Gastrocnemius medialis (tissue), 4 donors: Measurements from ENCODE around the gene MAP10.

Experiments used
- CTCF ChIP-seq, 5 experiments: fragments of 450-650 bp in 3 of 5; fragments of 200-600 bp in 2 of 5; sonication (generic) in 2 of 5; IDR thresholded peaks in 4 of 5; conservative IDR thresholded peaks in 1 of 5; 1 replicate in 4 of 5; 2 replicates in 1 of 5; pipeline ENCODE4 v1.5.1; 2016 to 2019; ENCODE audit warnings: antibody characterized with exemption in 5 of 5, mild to moderate bottlenecking in 3 of 5, moderate library complexity in 3 of 5
- POLR2A ChIP-seq, 2 donors: fragments of 450-650 bp; IDR thresholded peaks; one replicate each; pipeline ENCODE4 v1.6.1; 2017; ENCODE audit warnings: antibody characterized with exemption in 2 of 2, mild to moderate bottlenecking in 2 of 2, moderate library complexity in 2 of 2

- TF ChIP-seq CTCF (IDR thresholded peaks at IDR 0.05 in 4 of 5, conservative IDR thresholded peaks at IDR 0.05 in 1 of 5) (no peak), POLR2A (IDR thresholded peaks at IDR 0.05) (peak; percentile 23 to 34)
These were observed at the start of gene MAP10 for GRCh38 chr1:232805269-232806185.
